Measurements from ENCODE around the gene PLAAT3.

DNA sequence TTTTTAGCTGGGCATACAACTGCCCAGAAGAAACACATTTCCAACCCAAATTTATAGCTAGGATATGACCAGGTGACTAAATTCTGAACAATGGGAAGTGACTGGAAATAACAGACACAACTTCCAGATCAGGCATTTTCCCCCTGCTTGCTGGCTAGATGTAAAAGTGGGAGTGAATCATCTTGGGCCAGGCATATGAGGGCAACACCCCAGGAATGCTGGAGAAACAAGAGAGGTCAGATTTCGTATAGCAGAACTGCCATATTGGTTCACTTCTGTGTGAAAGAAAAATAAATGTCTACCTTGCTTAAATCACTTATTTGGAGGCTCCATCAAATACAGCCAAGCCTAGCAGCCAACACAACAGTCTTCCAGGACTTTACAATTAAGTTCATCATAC is 49.6 kb upstream of the PLAAT3 start:
- TF ChIP-seq, protein P1, sequence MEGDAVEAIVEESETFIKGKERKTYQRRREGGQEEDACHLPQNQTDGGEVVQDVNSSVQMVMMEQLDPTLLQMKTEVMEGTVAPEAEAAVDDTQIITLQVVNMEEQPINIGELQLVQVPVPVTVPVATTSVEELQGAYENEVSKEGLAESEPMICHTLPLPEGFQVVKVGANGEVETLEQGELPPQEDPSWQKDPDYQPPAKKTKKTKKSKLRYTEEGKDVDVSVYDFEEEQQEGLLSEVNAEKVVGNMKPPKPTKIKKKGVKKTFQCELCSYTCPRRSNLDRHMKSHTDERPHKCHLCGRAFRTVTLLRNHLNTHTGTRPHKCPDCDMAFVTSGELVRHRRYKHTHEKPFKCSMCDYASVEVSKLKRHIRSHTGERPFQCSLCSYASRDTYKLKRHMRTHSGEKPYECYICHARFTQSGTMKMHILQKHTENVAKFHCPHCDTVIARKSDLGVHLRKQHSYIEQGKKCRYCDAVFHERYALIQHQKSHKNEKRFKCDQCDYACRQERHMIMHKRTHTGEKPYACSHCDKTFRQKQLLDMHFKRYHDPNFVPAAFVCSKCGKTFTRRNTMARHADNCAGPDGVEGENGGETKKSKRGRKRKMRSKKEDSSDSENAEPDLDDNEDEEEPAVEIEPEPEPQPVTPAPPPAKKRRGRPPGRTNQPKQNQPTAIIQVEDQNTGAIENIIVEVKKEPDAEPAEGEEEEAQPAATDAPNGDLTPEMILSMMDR (IDR thresholded peaks at IDR 0.05; ENCODE audit: poor library complexity, severe bottlenecking): no peak
- TF ChIP-seq MXI1 (conservative IDR thresholded peaks at IDR 0.05; ENCODE audit: poor library complexity, severe bottlenecking) (no peak), REST (IDR thresholded peaks at IDR 0.05; ENCODE audit: borderline replicate concordance) (no peak), EZH2 (IDR thresholded peaks at IDR 0.05; ENCODE audit: borderline replicate concordance, insufficient read depth, low read length, poor library complexity, severe bottlenecking) (no peak), POLR2AphosphoS5 (IDR thresholded peaks at IDR 0.05) (no peak), RAD21 (conservative IDR thresholded peaks at IDR 0.05) (no peak), SMC3 (conservative IDR thresholded peaks at IDR 0.05; ENCODE audit: poor library complexity) (no peak), TAF1 (IDR thresholded peaks at IDR 0.05; ENCODE audit: low read depth) (no peak)

Data from neural cell (in vitro differentiated cells).